Measurements from ENCODE around the gene SLC16A7. TPM values are rescaled to one million over a fixed set of nuclear protein-coding genes. Genes with fewer than 3 reads are reported as not detected.

Gene SLC16A7
- total RNA-seq, 1 donor from 2014 or later: 4.3 TPM

GRCh38 chr12:59710964-59711363 is 115.1 kb downstream of the SLC16A7 start:
- peaks cover 5% of the 10 kb centered on the region for H3K9me3 Mint-ChIP-seq

DNA sequence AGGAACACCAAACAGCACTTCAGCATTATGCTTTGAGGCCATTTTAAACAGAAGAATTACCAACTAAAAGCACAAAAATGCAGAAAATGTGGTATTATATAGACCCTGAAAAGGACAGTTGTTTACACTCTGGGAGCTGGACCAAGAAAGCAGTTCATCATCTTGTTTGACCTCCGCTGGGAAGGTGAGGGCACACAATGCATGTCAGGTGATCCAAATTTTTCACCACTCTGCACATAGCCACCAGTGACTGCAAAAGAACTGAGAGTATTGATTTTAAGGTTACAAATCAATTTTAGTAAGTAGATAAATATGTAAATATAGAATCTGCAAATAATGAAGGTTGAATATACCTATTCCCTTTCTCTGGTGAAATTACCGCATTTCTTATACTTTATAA is 119.6 kb downstream of the SLC16A7 start:
- peaks cover 5% of the 10 kb centered on the region for H3K9me3 Mint-ChIP-seq
- H3K4me3 Mint-ChIP-seq: no peak overlapping the region
- no peak for TF ChIP-seq CTCF (IDR thresholded peaks at IDR 0.05; ENCODE audit: unreplicated experiment)
- no peak for DNase-seq (ENCODE audit: low spot score in 2 of 2, unreplicated experiment in 2 of 2)
- H3K36me3 Mint-ChIP-seq: no peaks in the 10 kb centered on the region
- no peaks in the 10 kb centered on the region for H3K4me1 Mint-ChIP-seq
- H3K27ac Mint-ChIP-seq: no peak overlapping the region
- H3K27me3 Mint-ChIP-seq (ENCODE audit: low read depth): no peaks in the 10 kb centered on the region

More at GRCh38 chr12:59710964-59711363, 115.1 kb downstream of the SLC16A7 start:
- H3K4me1 Mint-ChIP-seq: no peaks in the 10 kb centered on the region
- H3K27me3 Mint-ChIP-seq (ENCODE audit: low read depth): no peaks in the 10 kb centered on the region
- H3K27ac Mint-ChIP-seq: no peak overlapping the region
- H3K36me3 Mint-ChIP-seq: no peaks in the 10 kb centered on the region
- no peak for TF ChIP-seq CTCF (IDR thresholded peaks at IDR 0.05; ENCODE audit: unreplicated experiment)
- no peak for DNase-seq (ENCODE audit: low spot score in 2 of 2, unreplicated experiment in 2 of 2)
- no peak overlapping the region for H3K4me3 Mint-ChIP-seq

DNA sequence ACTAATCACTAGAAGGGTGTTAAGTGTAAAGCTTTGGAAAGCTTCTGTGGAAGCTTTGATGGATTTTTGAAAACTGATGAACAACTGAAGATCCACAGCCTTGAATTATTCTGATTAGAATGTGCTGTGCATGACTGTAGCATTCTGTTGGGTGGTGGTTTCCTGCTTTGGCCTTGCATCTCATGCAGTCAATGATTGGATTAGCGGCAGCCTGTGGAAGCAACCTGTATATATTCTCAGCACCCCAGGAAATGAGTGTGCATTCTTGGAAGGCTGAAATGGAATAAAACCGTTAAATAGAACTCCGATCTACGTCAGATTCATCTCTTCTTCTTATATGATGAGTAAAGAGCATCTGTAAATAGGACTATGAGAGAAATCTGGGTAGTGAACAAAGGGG is 120.2 kb downstream of the SLC16A7 start:
- DNase-seq (ENCODE audit: low spot score in 2 of 2, unreplicated experiment in 2 of 2): no peak
- Mint-ChIP-seq H3K4me1 (no peaks in the 10 kb centered on the region), H3K9me3 (peaks cover 5% of the 10 kb centered on the region), H3K4me3 (no peak overlapping the region), H3K27ac (no peak overlapping the region), H3K27me3 (ENCODE audit: low read depth) (no peaks in the 10 kb centered on the region), H3K36me3 (no peaks in the 10 kb centered on the region)
- no peak for TF ChIP-seq CTCF (IDR thresholded peaks at IDR 0.05; ENCODE audit: unreplicated experiment)

DNA sequence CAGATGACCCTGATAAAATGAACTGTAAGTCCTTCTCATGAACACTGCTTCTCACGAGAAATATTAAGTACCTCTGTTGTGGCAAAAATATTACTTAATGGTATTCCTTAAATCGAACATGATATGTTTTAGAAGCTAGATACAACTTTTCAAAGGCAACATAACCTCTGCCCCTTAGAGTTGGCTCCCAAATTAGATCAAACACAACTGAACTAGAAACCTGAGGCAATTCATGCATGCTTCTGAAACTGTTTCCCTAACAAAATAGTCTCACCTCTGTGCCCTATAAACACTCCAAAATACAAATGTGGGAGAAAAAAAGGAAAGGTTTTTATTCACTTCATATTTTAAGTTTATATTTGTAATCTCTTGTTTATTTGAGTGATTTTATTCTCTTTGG is 121.6 kb downstream of the SLC16A7 start:
- H3K36me3 Mint-ChIP-seq: no peaks in the 10 kb centered on the region
- peaks cover 5% of the 10 kb centered on the region for H3K9me3 Mint-ChIP-seq

GRCh38 chr12:59719701-59720100 is 123.9 kb downstream of the SLC16A7 start:
- no peak overlapping the region for H3K27ac Mint-ChIP-seq
- H3K4me1 Mint-ChIP-seq: no peaks in the 10 kb centered on the region
- H3K36me3 Mint-ChIP-seq: no peaks in the 10 kb centered on the region
- DNase-seq (ENCODE audit: low spot score in 2 of 2, unreplicated experiment in 2 of 2): no peak
- H3K4me3 Mint-ChIP-seq: no peak overlapping the region
- no peak for TF ChIP-seq CTCF (IDR thresholded peaks at IDR 0.05; ENCODE audit: unreplicated experiment)
- H3K9me3 Mint-ChIP-seq: no peaks in the 10 kb centered on the region
- H3K27me3 Mint-ChIP-seq (ENCODE audit: low read depth): no peaks in the 10 kb centered on the region

More for the DNA sequence above, 121.6 kb downstream of the SLC16A7 start:
- Mint-ChIP-seq H3K4me3 (no peak overlapping the region), H3K4me1 (no peaks in the 10 kb centered on the region), H3K27me3 (ENCODE audit: low read depth) (no peaks in the 10 kb centered on the region), H3K27ac (no peak overlapping the region)
- TF ChIP-seq CTCF (IDR thresholded peaks at IDR 0.05; ENCODE audit: unreplicated experiment): no peak
- no peak for DNase-seq (ENCODE audit: low spot score in 2 of 2, unreplicated experiment in 2 of 2)

DNA sequence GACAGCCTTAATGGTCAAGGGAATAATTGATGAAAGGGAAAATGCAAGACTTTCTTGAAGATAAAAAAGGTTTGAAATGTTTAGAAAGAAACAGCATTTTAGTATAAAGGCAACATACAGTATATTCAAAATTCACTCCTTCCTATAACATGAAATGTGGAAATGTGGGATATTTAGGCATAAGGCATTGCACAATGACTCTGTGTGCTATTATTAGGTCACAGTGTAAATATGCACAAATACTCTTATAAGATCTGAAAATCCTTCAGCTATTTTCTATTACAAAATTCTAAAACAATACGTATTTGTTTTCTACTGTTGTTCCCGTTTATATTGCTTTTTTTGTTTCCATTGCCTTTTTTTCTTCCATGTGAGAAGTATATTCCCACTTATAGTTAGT is 127.7 kb downstream of the SLC16A7 start:
- H3K4me1 Mint-ChIP-seq: no peaks in the 10 kb centered on the region
- no peaks in the 10 kb centered on the region for H3K9me3 Mint-ChIP-seq
- H3K27ac Mint-ChIP-seq: no peak overlapping the region
- no peak for TF ChIP-seq CTCF (IDR thresholded peaks at IDR 0.05; ENCODE audit: unreplicated experiment)
- no peaks in the 10 kb centered on the region for H3K27me3 Mint-ChIP-seq (ENCODE audit: low read depth)
- H3K36me3 Mint-ChIP-seq: no peaks in the 10 kb centered on the region
- no peak overlapping the region for H3K4me3 Mint-ChIP-seq
- no peak for DNase-seq (ENCODE audit: low spot score in 2 of 2, unreplicated experiment in 2 of 2)

Measured in mesothelial cell of epicardium (in vitro differentiated cells).